HEK293 (cell line): ENCODE measurements around the gene ZNF25.

Experiments used
- CTCF ChIA-PET: fragments of 350-600 bp; formaldehyde crosslinking; extraction: SDS; loops from one replicate; lab custom pipeline; 2021; ENCODE audit warnings: antibody characterized with exemption; lab: Yijun Ruan, JAX
- POLR2A ChIA-PET: fragments of 300-600 bp; formaldehyde crosslinking; extraction: SDS; loops from one replicate; lab custom pipeline; 2020; ENCODE audit warnings: antibody characterized with exemption, inconsistent platforms; lab: Yijun Ruan, JAX
- H3K27ac ChIP-seq: fragments of 200-500 bp; sonication (Bioruptor generic); 2 replicates; pipeline ENCODE4 v1.5.1; 2014; ENCODE audit warnings: low read depth, low read length, control low read depth, inconsistent platforms; ENCODE audit errors: extremely low read depth
- H3K36me3 ChIP-seq, 2 experiments: fragments of 200-500 bp in 1 of 2; sonication (Bioruptor generic) in 1 of 2; 1 replicate in 1 of 2; 2 replicates in 1 of 2; pipeline ENCODE4 v1.5.1; 2014 to 2017; ENCODE audit warnings: inconsistent platforms in 2 of 2, low read length in 2 of 2; ENCODE audit not compliant: control insufficient read depth in 2 of 2, insufficient read depth in 1 of 2
- H3K4me1 ChIP-seq: fragments of 200-500 bp; sonication (Bioruptor generic); 2 replicates; pipeline ENCODE4 v1.5.1; 2014; ENCODE audit warnings: mild to moderate bottlenecking, low read length, inconsistent platforms; ENCODE audit not compliant: control insufficient read depth, insufficient read depth
- H3K4me3 ChIP-seq: 2 replicates; pipeline ENCODE4 v1.5.1; 2011; ENCODE audit warnings: low read depth, mild to moderate bottlenecking, control low read depth, low read length, moderate library complexity
- H3K9me3 ChIP-seq: fragments of 200-500 bp; sonication (Bioruptor generic); 2 replicates; pipeline ENCODE4 v1.5.1; 2014; ENCODE audit warnings: low read depth, low read length, inconsistent platforms; ENCODE audit not compliant: control insufficient read depth, insufficient read depth
- GFI1B ChIP-seq: fragments of 450-650 bp; formaldehyde crosslinking; IDR thresholded peaks from 2 replicates; pipeline ENCODE4 v1.5.1; 2016; ENCODE audit warnings: missing biosample characterization, missing genetic modification characterization
- ZNF112 ChIP-seq: fragments of 450-650 bp; formaldehyde crosslinking; IDR thresholded peaks from 2 replicates; pipeline ENCODE4 v1.5.0; 2017; ENCODE audit warnings: missing biosample characterization, missing genetic modification characterization
- ZNF146 ChIP-seq: fragments of 450-650 bp; formaldehyde crosslinking; IDR thresholded peaks from 2 replicates; pipeline ENCODE4 v1.5.1; 2016; ENCODE audit warnings: missing biosample characterization, missing genetic modification characterization
- ZNF292 ChIP-seq: fragments of 450-650 bp; formaldehyde crosslinking; IDR thresholded peaks from 2 replicates; pipeline ENCODE4 v1.5.1; 2016; ENCODE audit warnings: low read depth, missing biosample characterization, missing genetic modification characterization, borderline replicate concordance
- ZNF404 ChIP-seq: fragments of 450-650 bp; formaldehyde crosslinking; IDR thresholded peaks from 2 replicates; pipeline ENCODE4 v1.5.1; 2017; ENCODE audit warnings: missing biosample characterization, missing genetic modification characterization
- ZNF501 ChIP-seq: fragments of 450-650 bp; formaldehyde crosslinking; IDR thresholded peaks from 2 replicates; pipeline ENCODE4 v1.5.1; 2016; ENCODE audit warnings: missing biosample characterization, missing genetic modification characterization
- ZNF555 ChIP-seq: fragments of 450-650 bp; formaldehyde crosslinking; conservative IDR thresholded peaks from 2 replicates; pipeline ENCODE4 v1.5.1; 2017; ENCODE audit warnings: missing biosample characterization, mild to moderate bottlenecking, missing genetic modification characterization, inconsistent platforms
- ZNF560 ChIP-seq: fragments of 450-650 bp; formaldehyde crosslinking; IDR thresholded peaks from 2 replicates; pipeline ENCODE4 v1.5.1; 2017; ENCODE audit warnings: missing biosample characterization, missing genetic modification characterization, borderline replicate concordance
- ZNF777 ChIP-seq: fragments of 450-650 bp; formaldehyde crosslinking; IDR thresholded peaks from 2 replicates; pipeline ENCODE4 v1.5.1; 2017; ENCODE audit warnings: missing biosample characterization, missing genetic modification characterization, borderline replicate concordance
- ZNF785 ChIP-seq: fragments of 450-650 bp; formaldehyde crosslinking; IDR thresholded peaks from 2 replicates; pipeline ENCODE4 v1.5.1; 2016; ENCODE audit warnings: missing biosample characterization, missing genetic modification characterization
- TF ChIP-seq, protein P1 (sequence below): fragments of 450-650 bp; formaldehyde crosslinking; IDR thresholded peaks from 2 replicates; pipeline ENCODE4 v1.5.1; 2016; ENCODE audit warnings: missing biosample characterization, missing genetic modification characterization, low read depth
- TF ChIP-seq, protein P2 (sequence below): fragments of 450-650 bp; formaldehyde crosslinking; IDR thresholded peaks from 2 replicates; pipeline ENCODE4 v1.5.1; 2016; ENCODE audit warnings: missing biosample characterization, missing genetic modification characterization, borderline replicate concordance
- TF ChIP-seq, protein P3 (sequence below): fragments of 450-650 bp; formaldehyde crosslinking; IDR thresholded peaks from 2 replicates; pipeline ENCODE4 v1.5.1; 2016; ENCODE audit warnings: missing biosample characterization, missing genetic modification characterization, low read depth
- TF ChIP-seq, protein P4 (sequence below): fragments of 450-650 bp; formaldehyde crosslinking; IDR thresholded peaks from 2 replicates; pipeline ENCODE4 v1.5.1; 2016; ENCODE audit warnings: missing biosample characterization, missing genetic modification characterization
- TF ChIP-seq, protein P5 (sequence below): fragments of 450-650 bp; formaldehyde crosslinking; IDR thresholded peaks from 2 replicates; pipeline ENCODE4 v1.5.1; 2016; ENCODE audit warnings: missing biosample characterization, missing genetic modification characterization
- TF ChIP-seq, protein P6 (sequence below): fragments of 450-650 bp; formaldehyde crosslinking; optimal IDR thresholded peaks from 2 replicates; pipeline ENCODE3; 2016; ENCODE audit warnings: missing biosample characterization, mild to moderate bottlenecking, missing genetic modification characterization
- TF ChIP-seq, protein P7 (sequence below): fragments of 450-650 bp; formaldehyde crosslinking; IDR thresholded peaks from 2 replicates; pipeline ENCODE4 v1.5.1; 2016; ENCODE audit warnings: missing biosample characterization, missing genetic modification characterization

Gene ZNF25

DNA sequence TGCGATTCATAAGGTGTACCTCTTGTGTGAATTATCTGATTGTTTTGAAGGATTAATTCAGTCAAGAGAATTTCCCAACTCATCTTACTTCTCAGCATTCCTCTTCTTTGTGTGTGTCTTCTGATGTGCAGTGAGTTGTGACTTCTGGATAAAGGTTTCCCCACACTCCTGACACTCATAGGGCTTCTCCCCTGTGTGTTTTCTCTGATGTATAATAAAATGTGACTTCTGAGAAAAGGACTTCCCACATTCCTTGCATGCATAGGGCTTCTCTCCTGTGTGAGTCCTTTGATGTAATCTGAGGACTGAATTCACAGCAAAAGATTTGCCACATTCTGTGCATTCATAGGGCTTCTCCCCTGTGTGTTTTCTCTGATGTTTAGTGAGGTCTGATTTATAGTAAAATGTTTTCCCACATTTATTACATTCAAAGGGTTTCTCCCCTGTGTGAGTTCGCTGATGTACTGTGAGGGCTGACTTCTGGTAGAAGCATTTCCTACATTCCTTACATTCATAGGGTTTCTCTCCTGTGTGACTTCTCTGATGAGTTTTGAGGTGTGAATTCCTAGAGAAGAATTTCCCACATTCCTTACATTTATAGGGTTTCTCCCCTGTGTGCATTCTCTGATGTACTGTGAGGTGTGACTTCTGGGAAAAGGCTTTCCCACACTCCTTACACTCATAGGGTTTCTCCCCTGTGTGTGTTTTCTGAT is 24.2 kb downstream of the ZNF25 start (continued):
- TF ChIP-seq, protein P1, sequence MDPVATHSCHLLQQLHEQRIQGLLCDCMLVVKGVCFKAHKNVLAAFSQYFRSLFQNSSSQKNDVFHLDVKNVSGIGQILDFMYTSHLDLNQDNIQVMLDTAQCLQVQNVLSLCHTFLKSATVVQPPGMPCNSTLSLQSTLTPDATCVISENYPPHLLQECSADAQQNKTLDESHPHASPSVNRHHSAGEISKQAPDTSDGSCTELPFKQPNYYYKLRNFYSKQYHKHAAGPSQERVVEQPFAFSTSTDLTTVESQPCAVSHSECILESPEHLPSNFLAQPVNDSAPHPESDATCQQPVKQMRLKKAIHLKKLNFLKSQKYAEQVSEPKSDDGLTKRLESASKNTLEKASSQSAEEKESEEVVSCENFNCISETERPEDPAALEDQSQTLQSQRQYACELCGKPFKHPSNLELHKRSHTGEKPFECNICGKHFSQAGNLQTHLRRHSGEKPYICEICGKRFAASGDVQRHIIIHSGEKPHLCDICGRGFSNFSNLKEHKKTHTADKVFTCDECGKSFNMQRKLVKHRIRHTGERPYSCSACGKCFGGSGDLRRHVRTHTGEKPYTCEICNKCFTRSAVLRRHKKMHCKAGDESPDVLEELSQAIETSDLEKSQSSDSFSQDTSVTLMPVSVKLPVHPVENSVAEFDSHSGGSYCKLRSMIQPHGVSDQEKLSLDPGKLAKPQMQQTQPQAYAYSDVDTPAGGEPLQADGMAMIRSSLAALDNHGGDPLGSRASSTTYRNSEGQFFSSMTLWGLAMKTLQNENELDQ (tag by site-specific recombination): no peak
- TF ChIP-seq, all 188 proteins: peak for 0

DNA sequence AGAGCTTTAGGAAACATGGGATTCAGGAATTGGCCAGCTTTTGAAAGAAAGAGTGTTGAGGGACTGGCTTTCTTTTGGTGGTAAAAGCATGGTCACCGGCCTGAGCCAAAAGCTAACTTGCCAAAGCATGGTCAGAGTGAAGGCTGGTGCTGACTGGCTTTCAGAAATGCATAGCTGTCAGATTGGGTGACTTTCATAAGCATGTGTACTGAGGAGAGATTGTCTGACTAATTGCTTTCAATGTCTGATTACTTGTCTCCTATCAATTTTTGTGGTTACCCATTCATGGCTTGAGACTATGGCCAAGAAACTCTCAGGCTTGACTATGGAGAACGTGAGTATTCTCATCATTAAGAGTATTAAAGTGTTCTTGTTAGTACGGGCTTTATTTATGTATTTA is 28.2 kb downstream of the ZNF25 start:
- POLR2A ChIA-PET: no interaction called here
- TF ChIP-seq ZNF560: no peak
- Histone ChIP-seq H3K4me1 (no peaks in the 10 kb centered on the region), H3K4me3 (no peak overlapping the region), H3K9me3 (no peaks in the 10 kb centered on the region), H3K36me3 (peaks cover 0 to 14% of the 10 kb centered on the region in 2 experiments; a peak in 1 of 3 replicates), H3K27ac (no peak overlapping the region)
- CTCF ChIA-PET: no interaction called here

DNA sequence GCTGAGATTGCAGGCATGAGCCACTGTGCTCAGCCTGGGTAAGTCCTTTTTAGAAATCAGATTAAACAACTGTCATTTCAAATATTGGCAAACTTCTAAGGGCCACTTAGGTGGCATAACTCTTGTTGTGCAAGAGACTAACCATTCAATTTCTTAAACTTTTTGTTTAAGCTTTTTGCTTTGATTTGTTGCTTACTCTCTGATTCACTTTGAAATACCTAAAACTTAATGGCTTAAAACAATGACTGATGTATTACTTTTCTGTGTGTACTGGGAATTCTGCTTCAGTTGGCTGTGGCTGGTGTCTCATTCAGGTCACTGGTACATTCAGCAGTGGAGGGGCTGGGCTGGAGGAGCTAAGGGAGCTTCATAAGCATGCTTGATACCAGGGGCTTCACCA is 28.9 kb downstream of the ZNF25 start:
- Histone ChIP-seq H3K9me3 (no peaks in the 10 kb centered on the region), H3K36me3 (peaks cover 0 to 7% of the 10 kb centered on the region in 2 experiments; a peak in 1 of 3 replicates), H3K4me3 (no peak overlapping the region), H3K27ac (no peak overlapping the region), H3K4me1 (no peaks in the 10 kb centered on the region)
- ChIA-PET CTCF (no interaction called here), POLR2A (no interaction called here)
- TF ChIP-seq, protein P2, sequence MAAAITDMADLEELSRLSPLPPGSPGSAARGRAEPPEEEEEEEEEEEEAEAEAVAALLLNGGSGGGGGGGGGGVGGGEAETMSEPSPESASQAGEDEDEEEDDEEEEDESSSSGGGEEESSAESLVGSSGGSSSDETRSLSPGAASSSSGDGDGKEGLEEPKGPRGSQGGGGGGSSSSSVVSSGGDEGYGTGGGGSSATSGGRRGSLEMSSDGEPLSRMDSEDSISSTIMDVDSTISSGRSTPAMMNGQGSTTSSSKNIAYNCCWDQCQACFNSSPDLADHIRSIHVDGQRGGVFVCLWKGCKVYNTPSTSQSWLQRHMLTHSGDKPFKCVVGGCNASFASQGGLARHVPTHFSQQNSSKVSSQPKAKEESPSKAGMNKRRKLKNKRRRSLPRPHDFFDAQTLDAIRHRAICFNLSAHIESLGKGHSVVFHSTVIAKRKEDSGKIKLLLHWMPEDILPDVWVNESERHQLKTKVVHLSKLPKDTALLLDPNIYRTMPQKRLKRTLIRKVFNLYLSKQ: no peak
- TF ChIP-seq ZNF404 (tag by site-specific recombination) (no peak), ZNF112 (tag by site-specific recombination) (no peak), ZNF777 (tag by site-specific recombination) (no peak), ZNF501 (tag by site-specific recombination) (no peak), GFI1B (tag by site-specific recombination) (no peak), ZNF555 (tag by site-specific recombination) (no peak), ZNF785 (tag by site-specific recombination) (no peak), ZNF146 (tag by site-specific recombination) (no peak), ZNF292 (tag by site-specific recombination) (no peak)
- TF ChIP-seq, protein P3, sequence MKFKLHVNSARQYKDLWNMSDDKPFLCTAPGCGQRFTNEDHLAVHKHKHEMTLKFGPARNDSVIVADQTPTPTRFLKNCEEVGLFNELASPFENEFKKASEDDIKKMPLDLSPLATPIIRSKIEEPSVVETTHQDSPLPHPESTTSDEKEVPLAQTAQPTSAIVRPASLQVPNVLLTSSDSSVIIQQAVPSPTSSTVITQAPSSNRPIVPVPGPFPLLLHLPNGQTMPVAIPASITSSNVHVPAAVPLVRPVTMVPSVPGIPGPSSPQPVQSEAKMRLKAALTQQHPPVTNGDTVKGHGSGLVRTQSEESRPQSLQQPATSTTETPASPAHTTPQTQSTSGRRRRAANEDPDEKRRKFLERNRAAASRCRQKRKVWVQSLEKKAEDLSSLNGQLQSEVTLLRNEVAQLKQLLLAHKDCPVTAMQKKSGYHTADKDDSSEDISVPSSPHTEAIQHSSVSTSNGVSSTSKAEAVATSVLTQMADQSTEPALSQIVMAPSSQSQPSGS (tag by site-specific recombination): no peak
- TF ChIP-seq, protein P4, sequence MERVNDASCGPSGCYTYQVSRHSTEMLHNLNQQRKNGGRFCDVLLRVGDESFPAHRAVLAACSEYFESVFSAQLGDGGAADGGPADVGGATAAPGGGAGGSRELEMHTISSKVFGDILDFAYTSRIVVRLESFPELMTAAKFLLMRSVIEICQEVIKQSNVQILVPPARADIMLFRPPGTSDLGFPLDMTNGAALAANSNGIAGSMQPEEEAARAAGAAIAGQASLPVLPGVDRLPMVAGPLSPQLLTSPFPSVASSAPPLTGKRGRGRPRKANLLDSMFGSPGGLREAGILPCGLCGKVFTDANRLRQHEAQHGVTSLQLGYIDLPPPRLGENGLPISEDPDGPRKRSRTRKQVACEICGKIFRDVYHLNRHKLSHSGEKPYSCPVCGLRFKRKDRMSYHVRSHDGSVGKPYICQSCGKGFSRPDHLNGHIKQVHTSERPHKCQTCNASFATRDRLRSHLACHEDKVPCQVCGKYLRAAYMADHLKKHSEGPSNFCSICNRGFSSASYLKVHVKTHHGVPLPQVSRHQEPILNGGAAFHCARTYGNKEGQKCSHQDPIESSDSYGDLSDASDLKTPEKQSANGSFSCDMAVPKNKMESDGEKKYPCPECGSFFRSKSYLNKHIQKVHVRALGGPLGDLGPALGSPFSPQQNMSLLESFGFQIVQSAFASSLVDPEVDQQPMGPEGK (tag by site-specific recombination): no peak
- TF ChIP-seq, protein P5, sequence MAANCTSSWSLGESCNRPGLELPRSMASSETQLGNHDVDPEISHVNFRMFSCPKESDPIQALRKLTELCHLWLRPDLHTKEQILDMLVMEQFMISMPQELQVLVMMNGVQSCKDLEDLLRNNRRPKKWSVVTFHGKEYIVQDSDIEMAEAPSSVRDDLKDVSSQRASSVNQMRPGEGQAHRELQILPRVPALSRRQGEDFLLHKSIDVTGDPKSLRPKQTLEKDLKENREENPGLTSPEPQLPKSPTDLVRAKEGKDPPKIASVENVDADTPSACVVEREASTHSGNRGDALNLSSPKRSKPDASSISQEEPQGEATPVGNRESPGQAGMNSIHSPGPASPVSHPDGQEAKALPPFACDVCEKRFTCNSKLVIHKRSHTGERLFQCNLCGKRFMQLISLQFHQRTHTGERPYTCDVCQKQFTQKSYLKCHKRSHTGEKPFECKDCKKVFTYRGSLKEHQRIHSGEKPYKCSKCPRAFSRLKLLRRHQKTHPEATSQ (tag by site-specific recombination): no peak
- TF ChIP-seq, protein P6, sequence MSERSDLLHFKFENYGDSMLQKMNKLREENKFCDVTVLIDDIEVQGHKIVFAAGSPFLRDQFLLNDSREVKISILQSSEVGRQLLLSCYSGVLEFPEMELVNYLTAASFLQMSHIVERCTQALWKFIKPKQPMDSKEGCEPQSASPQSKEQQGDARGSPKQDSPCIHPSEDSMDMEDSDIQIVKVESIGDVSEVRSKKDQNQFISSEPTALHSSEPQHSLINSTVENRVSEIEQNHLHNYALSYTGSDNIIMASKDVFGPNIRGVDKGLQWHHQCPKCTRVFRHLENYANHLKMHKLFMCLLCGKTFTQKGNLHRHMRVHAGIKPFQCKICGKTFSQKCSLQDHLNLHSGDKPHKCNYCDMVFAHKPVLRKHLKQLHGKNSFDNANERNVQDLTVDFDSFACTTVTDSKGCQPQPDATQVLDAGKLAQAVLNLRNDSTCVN (tag by site-specific recombination): no peak
- TF ChIP-seq, protein P7, sequence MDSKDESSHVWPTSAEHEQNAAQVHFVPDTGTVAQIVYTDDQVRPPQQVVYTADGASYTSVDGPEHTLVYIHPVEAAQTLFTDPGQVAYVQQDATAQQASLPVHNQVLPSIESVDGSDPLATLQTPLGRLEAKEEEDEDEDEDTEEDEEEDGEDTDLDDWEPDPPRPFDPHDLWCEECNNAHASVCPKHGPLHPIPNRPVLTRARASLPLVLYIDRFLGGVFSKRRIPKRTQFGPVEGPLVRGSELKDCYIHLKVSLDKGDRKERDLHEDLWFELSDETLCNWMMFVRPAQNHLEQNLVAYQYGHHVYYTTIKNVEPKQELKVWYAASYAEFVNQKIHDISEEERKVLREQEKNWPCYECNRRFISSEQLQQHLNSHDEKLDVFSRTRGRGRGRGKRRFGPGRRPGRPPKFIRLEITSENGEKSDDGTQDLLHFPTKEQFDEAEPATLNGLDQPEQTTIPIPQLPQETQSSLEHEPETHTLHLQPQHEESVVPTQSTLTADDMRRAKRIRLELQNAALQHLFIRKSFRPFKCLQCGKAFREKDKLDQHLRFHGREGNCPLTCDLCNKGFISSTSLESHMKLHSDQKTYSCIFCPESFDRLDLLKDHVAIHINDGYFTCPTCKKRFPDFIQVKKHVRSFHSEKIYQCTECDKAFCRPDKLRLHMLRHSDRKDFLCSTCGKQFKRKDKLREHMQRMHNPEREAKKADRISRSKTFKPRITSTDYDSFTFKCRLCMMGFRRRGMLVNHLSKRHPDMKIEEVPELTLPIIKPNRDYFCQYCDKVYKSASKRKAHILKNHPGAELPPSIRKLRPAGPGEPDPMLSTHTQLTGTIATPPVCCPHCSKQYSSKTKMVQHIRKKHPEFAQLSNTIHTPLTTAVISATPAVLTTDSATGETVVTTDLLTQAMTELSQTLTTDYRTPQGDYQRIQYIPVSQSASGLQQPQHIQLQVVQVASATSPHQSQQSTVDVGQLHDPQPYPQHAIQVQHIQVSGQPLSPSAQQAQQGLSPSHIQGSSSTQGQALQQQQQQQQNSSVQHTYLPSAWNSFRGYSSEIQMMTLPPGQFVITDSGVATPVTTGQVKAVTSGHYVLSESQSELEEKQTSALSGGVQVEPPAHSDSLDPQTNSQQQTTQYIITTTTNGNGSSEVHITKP (tag by site-specific recombination): no peak
